GM12878 (cell line): ENCODE results near the gene SYNPR. TPM values are rescaled to one million over a fixed set of nuclear protein-coding genes. Genes with fewer than 3 reads are reported as not detected.

Experiments used
- ATAC-seq: fragments of 200-7000 bp; cut with Tn5 transposase; 3 replicates; pipeline ENCODE4 v1.9.1; 2020; ENCODE audit warnings: mild to moderate bottlenecking, moderate library complexity
- BruUV-seq: library from RNA; stranded (reverse); fragments of 400-500 nt; replicated peaks from 2 replicates; lab custom pipeline; 2021; lab: Mats Ljungman, UMichigan
- CTCF ChIA-PET: fragments of 300-600 bp; sonication (Branson Sonifier 250); formaldehyde crosslinking; extraction: SDS; loops from one replicate; lab custom pipeline; 2021; ENCODE audit warnings: inconsistent platforms; lab: Yijun Ruan, JAX
- POLR2A ChIA-PET: fragments of 350-600 bp; formaldehyde crosslinking; extraction: SDS; loops from one replicate; lab custom pipeline; 2021; ENCODE audit warnings: inconsistent platforms; lab: Charles Lee
- RAD21 ChIA-PET: fragments of 300-600 bp; sonication (Branson Sonifier 250); formaldehyde crosslinking; loops from one replicate; lab custom pipeline; 2023; ENCODE audit warnings: antibody characterized with exemption; ENCODE audit not compliant: unreplicated experiment; lab: Charles Lee
- SMC1A ChIA-PET: fragments of 300-600 bp; sonication (Branson Sonifier 250); formaldehyde crosslinking; loops from one replicate; lab custom pipeline; 2023; ENCODE audit not compliant: unreplicated experiment, uncharacterized antibody; lab: Charles Lee
- DNase-seq: peaks from one replicate; pipeline ENCODE4 v3.0.0-alpha.2; 2011; ENCODE audit warnings: low read depth, low spot score
- FAIRE-seq: peaks from 3 replicates; lab custom pipeline; 2011; peaks lifted over from hg19 to GRCh38; lab: Jason Lieb, UNC
- H2AFZ ChIP-seq: 2 replicates; pipeline ENCODE4 v1.6.0; 2011; ENCODE audit warnings: low read depth, low read length, control low read depth; ENCODE audit not compliant: control insufficient read depth
- H3K27ac ChIP-seq: 2 replicates; pipeline ENCODE4 v1.5.1; 2011; ENCODE audit warnings: control low read depth; ENCODE audit not compliant: control insufficient read depth, insufficient read depth
- H3K27me3 ChIP-seq, 2 experiments: replicated peaks in 1 of 2; 2 replicates each; pipeline versions ENCODE4 v1.6.0 to v1.6.1; 2011; ENCODE audit warnings: low read length in 1 of 2; ENCODE audit not compliant: control insufficient read depth in 2 of 2, insufficient read depth in 2 of 2
- H3K36me3 ChIP-seq, 2 experiments: 2 replicates each; pipeline ENCODE4 v1.5.1; 2011; ENCODE audit warnings: low read length in 1 of 2; ENCODE audit not compliant: control insufficient read depth in 2 of 2, insufficient read depth in 2 of 2
- H3K4me1 ChIP-seq: 2 replicates; pipeline ENCODE4 v1.6.1; 2011; ENCODE audit warnings: mild to moderate bottlenecking, low read length, moderate library complexity, mixed read lengths; ENCODE audit not compliant: control insufficient read depth, insufficient read depth
- H3K4me2 ChIP-seq: 2 replicates; pipeline ENCODE4 v1.6.0; 2011; ENCODE audit warnings: control low read depth; ENCODE audit not compliant: control insufficient read depth, insufficient read depth
- H3K4me3 ChIP-seq: fragments of 200-600 bp; sonication (generic); 2 replicates; pipeline ENCODE4 v1.5.1; 2016
- H3K79me2 ChIP-seq: 2 replicates; pipeline ENCODE4 v1.6.0; 2011; ENCODE audit warnings: low read length; ENCODE audit not compliant: control insufficient read depth, insufficient read depth
- H3K9ac ChIP-seq: 2 replicates; pipeline ENCODE4 v1.8.0; 2011; ENCODE audit warnings: low read length, control low read depth, mixed read lengths; ENCODE audit not compliant: control insufficient read depth, insufficient read depth
- H3K9me3 ChIP-seq: replicated peaks from 3 replicates; pipeline ENCODE4 v1.5.1; 2011; ENCODE audit warnings: mild to moderate bottlenecking, low read length; ENCODE audit not compliant: control insufficient read depth, insufficient read depth
- H4K20me1 ChIP-seq: 2 replicates; pipeline ENCODE4 v1.6.0; 2011; ENCODE audit not compliant: control insufficient read depth, insufficient read depth
- ASH2L ChIP-seq: fragments of 300-600, 200-600 bp; sonication (generic); IDR thresholded peaks from 2 replicates; pipeline ENCODE4 v1.6.1; 2017; ENCODE audit warnings: low read depth, mild to moderate bottlenecking, borderline replicate concordance
- BMI1 ChIP-seq: fragments of 450-650 bp; IDR thresholded peaks from 2 replicates; pipeline ENCODE4 v1.6.1; 2016; ENCODE audit warnings: mild to moderate bottlenecking, moderate library complexity, borderline replicate concordance
- BRCA1 ChIP-seq: IDR thresholded peaks from 2 replicates; pipeline ENCODE4 v1.6.1; 2011; ENCODE audit warnings: low read depth, low read length, improper control_type of control experiment
- CREM ChIP-seq: IDR thresholded peaks from 2 replicates; pipeline ENCODE4 v1.6.1; 2014; ENCODE audit warnings: antibody characterized with exemption, low read depth
- DPF2 ChIP-seq: fragments of 450-650 bp; IDR thresholded peaks from 2 replicates; pipeline ENCODE4 v1.6.1; 2017; ENCODE audit warnings: mild to moderate bottlenecking
- HDAC6 ChIP-seq: fragments of 200-600 bp; sonication (generic); IDR thresholded peaks from one replicate; pipeline ENCODE4 v1.8.0; 2017; ENCODE audit warnings: antibody characterized with exemption; ENCODE audit not compliant: unreplicated experiment
- IKZF1 ChIP-seq: fragments of 450-650 bp; conservative IDR thresholded peaks from 2 replicates; pipeline ENCODE4 v1.6.1; 2017; ENCODE audit warnings: antibody characterized with exemption, mild to moderate bottlenecking
- JUND ChIP-seq: IDR thresholded peaks from 2 replicates; pipeline ENCODE4 v1.6.1; 2012; ENCODE audit warnings: low read depth, mild to moderate bottlenecking, low read length, improper control_type of control experiment, moderate library complexity
- REST ChIP-seq: IDR thresholded peaks from 2 replicates; pipeline ENCODE4 v1.6.1; 2012; ENCODE audit warnings: mild to moderate bottlenecking, low read depth, low read length
- SMAD5 ChIP-seq: IDR thresholded peaks from 2 replicates; pipeline ENCODE4 v1.6.1; 2016; ENCODE audit warnings: antibody characterized with exemption, low read depth
- STAT1 ChIP-seq: fragments of 450-650 bp; conservative IDR thresholded peaks from 2 replicates; pipeline ENCODE4 v1.6.1; 2014; ENCODE audit warnings: antibody characterized with exemption, mild to moderate bottlenecking
- ZNF207 ChIP-seq: fragments of 450-650 bp; IDR thresholded peaks from 2 replicates; pipeline ENCODE4 v1.6.1; 2014; ENCODE audit warnings: antibody characterized with exemption, mild to moderate bottlenecking, borderline replicate concordance
- WGBS: methylation state at CpG from one replicate; pipeline ENCODE4 v1.1.6; 2016; ENCODE audit warnings: low lambda C conversion rate; ENCODE audit not compliant: insufficient replicate concordance, insufficient coverage; ENCODE audit errors: missing lambda C conversion rate; 5-methylcytosine and 5-hydroxymethylcytosine counted together
- in situ Hi-C: fragments of 300-500 bp; cut with MboI; formaldehyde crosslinking; loops from 9 replicates; pipeline ENCODE4 v1.14.3; 2018; ENCODE audit warnings: mixed read lengths
- intact Hi-C: fragments of 100-400 bp; cut with micrococcal nuclease; formaldehyde crosslinking; loops from one replicate; pipeline ENCODE4 v1.14.2; 2022; ENCODE audit not compliant: unreplicated experiment
- polyA plus RNA-seq, 11 experiments: library from polyadenylated mRNA; depleted of rRNA in 4 of 11; unstranded in 6 of 11; stranded (reverse) in 5 of 11; fragments of >200 nt; fragmentation: Nextera tagmentation in 4 of 11; fragmentation: Illumina TruSeq in 1 of 11; extraction: Ambion mirVana in 4 of 11; extraction: Trizol in 1 of 11; gene quantifications; 1 replicate in 1 of 11; 2 replicates in 10 of 11; pipeline versions ENCODE4 v1.2.1 to v1.2.3, GENCODE V29; 2011 to 2016; ENCODE audit warnings: inconsistent platforms in 2 of 11, missing spikeins in 2 of 11, low read depth in 1 of 11
- total RNA-seq, 4 experiments: library from RNA; depleted of rRNA in 3 of 4; stranded (reverse); fragments of >200 nt in 3 of 4; fragmentation: Illumina TruSeq in 1 of 4; extraction: Trizol in 1 of 4; gene quantifications; 2 replicates each; pipeline versions ENCODE4 v1.2.1 to v1.2.3, GENCODE V29; 2013 to 2021
- TF ChIP-seq, protein P1 (sequence below): IDR thresholded peaks from 2 replicates; pipeline ENCODE4 v1.6.1; 2012; ENCODE audit warnings: low read depth, low read length, improper control_type of control experiment

Gene SYNPR
- total and polyA plus RNA-seq, 10 of the 15 experiments (the other 5 are each of a cell fraction or from before 2014, with no cell fraction given) = not detected

DNA sequence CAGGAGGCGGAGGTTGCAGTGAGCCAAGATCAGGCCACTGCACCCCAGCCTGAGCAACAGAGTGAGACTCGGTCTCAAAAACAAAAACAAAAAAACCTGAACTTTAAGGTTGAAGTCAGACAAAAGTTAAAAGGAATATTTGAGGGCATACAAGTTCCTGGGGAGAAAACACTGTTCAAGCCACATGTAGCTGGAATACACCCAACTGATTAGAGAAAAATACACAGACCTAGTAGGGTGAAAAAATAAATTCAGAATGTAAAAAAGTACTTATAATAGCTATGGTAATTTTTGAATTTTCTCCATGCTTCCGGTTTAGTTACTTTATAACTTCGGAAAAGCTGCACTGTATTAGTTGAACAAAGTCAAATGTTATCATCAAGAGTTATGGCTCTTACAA is 331.7 kb downstream of the SYNPR start:
- FAIRE-seq (no peak), ATAC-seq (no peak)
- ChIA-PET RAD21 (no interaction called here), POLR2A (no interaction called here), SMC1A (no interaction called here)
- in situ Hi-C loops = no loop called here
- Histone ChIP-seq H3K79me2 (no peaks in the 10 kb centered on the region), H2AFZ (no peak overlapping the region), H3K27ac (no peak overlapping the region), H3K4me2 (no peak overlapping the region), H3K36me3 (no peaks in the 10 kb centered on the region), H3K27me3 (no peaks in the 10 kb centered on the region; a peak in 1 of 4 replicates), H3K4me3 (no peak overlapping the region), H3K9ac (no peak overlapping the region), H3K9me3 (no peaks in the 10 kb centered on the region)
- intact Hi-C loops = no loop called here
- 70% methylated on average over 4 of the region's 4 CpGs for WGBS
- TF ChIP-seq, protein P1, sequence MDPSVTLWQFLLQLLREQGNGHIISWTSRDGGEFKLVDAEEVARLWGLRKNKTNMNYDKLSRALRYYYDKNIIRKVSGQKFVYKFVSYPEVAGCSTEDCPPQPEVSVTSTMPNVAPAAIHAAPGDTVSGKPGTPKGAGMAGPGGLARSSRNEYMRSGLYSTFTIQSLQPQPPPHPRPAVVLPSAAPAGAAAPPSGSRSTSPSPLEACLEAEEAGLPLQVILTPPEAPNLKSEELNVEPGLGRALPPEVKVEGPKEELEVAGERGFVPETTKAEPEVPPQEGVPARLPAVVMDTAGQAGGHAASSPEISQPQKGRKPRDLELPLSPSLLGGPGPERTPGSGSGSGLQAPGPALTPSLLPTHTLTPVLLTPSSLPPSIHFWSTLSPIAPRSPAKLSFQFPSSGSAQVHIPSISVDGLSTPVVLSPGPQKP = no peak
- TF ChIP-seq ASH2L (no peak), BMI1 (no peak), STAT1 (no peak), ZNF207 (no peak), DPF2 (no peak), REST (no peak), BRCA1 (no peak), CREM (no peak), SMAD5 (no peak), JUND (no peak), IKZF1 (no peak), HDAC6 (no peak)
- TF ChIP-seq, all 136 proteins: peak for 0
- CTCF ChIA-PET = no interaction called here
- BruUV-seq = no TSS peak
- no peak for DNase-seq
- no peaks in the 10 kb centered on the region for H4K20me1 ChIP-seq
- H3K4me1 ChIP-seq = no peaks in the 10 kb centered on the region
